NCI-H774 (cell line): ENCODE measurements around the gene GLCE.
"Not testable (repeated sequence)": the region's sequence is repeated elsewhere in the genome, so short reads cannot be mapped to it uniquely, and the experiment has no call there.

ENCODE experiments used
- DNase-seq: peaks from one replicate; lab custom pipeline; 2025; lab: John Stamatoyannopoulos, UW

GLCE gene

GRCh38 chr15:69135499-69135898 is 24.9 kb upstream of the GLCE start:
- DNase-seq, result no peak

GRCh38 chr15:69138963-69139362 is 21.5 kb upstream of the GLCE start:
- no peak for DNase-seq

DNA sequence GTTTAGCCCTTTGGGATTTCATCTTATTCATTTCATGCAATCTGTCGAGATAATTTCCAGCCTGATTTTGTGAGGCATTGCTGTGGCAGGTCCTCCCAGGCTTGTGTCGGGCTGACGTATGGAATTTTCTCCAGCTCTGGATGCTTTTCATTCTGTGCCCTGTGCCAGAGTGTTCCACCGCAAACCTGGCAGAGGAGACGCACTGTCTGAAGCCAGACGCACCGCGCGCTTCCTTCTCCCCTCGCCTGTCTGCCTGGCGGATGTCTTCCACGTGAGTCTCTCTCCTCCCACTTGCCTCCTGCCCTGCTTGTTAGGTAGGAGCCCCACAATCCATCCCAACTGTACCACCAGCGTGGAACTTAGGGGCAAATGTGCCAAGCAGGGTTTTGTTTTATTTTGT is 20.1 kb upstream of the GLCE start:
- DNase-seq, result no peak

DNA sequence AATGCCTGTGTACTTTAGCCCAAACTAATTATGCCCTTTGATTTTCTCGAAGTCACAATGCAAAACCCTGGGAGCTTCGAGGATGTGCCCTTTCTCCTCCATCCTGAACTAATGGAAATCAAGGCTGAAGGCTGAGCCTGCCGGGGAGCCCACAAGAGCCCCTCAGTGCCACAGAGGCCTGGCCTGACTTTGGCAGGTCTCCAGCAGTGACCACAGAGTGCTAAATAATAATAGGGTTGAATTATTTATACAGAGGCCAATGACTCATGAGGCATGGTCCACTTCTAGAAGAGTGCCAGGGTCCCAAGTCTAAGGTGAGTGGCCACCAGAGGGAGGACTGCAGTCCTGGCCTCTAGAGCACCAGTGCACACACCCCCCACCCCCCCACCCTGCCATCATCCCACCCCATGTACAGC is 19.1 kb upstream of the GLCE start:
- peak; percentile 23 for DNase-seq

- no peak for DNase-seq
These were observed 18.6 kb upstream of the GLCE start for GRCh38 chr15:69141833-69142232.

DNA sequence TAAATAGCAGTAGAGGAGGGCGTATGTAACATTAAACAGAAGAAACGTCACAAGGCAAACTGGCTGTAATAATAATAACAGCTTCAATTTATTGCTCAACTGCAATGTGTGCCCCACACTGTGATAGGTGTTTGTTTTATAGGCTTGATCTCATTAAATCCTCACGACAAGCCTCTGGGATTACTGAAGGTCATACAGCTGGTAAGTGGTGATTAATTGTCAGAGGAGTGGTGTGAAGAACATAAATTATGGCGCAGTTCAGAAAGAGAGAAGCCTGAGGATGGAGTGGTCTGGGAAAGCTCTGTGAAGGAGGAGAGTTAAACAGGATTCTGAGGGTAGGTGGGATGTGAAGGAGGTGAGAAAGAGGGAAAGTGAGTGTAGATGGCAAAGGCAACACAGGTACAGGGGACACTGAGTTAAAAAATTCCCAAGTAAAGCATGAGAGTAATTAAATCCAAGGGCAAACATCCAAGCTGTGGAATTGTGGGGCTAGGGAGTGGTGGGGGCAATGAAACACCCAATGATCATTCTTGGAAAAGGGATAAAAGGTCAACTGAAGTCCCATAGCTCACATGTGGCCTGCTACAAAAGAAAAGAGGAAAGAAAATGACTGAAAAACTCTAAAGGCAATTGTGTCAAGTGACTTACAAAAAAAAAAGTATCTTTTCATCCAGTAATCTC is 16.5 kb upstream of the GLCE start:
- DNase-seq, result peak; percentile 83

- DNase-seq, result no peak
These were observed 15.9 kb upstream of the GLCE start for GRCh38 chr15:69144530-69144929.

GRCh38 chr15:69145149-69145693 is 15.2 kb upstream of the GLCE start:
- no peak for DNase-seq

GRCh38 chr15:69145694-69146492 is 14.5 kb upstream of the GLCE start:
- peak; percentile 58 for DNase-seq

DNA sequence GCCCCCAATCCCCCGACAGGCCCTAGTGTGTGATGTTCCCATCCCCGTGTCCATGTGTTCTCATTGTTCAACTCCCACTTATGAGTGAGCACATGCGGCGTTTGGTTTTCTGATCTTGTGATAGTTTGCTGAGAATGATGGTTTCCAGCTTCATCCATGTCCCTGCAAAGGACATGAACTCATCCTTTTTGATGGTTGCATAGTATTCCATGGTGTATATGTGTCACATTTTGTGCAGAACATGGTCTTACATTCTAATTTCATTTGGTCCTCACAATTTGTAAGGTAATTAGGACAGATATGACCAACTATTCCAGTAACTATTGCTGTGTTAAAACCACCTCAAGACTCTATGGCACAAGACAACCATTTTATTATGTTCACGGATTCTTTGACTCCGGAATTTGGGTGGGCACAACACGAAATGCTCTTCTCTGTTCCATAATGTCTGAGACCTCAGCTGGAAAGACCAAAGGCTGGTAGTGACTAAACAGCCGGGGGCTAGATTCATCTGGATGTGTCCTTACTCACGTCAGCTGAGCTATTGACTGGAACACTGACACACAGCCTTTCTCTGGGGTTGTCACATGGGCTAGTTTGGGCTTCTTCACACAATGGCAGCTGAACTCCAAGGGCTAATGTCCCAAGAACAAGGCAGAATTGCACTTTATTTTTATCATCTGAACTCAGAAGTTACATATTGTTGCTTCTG is 13.6 kb upstream of the GLCE start:
- DNase-seq, result no peak

- DNase-seq, result no peak
These were observed 12.0 kb upstream of the GLCE start for GRCh38 chr15:69148465-69148864.

- no peak for DNase-seq
These were observed 11.3 kb upstream of the GLCE start for GRCh38 chr15:69149163-69149562.

DNA sequence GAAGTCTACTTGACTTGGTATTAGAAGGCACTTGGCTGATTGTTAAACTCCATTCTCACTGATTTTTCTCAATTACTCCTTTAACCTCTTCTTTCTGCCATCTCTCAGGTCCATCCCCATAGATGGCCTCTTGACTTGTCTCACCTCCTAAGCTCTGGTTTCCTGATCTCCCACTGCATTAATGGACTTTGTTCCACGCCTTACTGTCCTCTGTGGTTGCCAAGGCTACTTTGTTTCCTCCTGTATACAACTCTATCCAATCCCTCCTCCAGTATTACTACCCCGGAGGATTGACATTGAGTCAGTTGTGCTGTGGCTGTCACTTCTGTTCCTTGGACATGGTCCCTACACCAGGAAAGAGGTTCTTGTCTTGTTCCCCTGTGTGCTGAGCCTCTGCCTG is 10.6 kb upstream of the GLCE start:
- DNase-seq, result no peak

GRCh38 chr15:69150336-69150735 is 10.1 kb upstream of the GLCE start:
- DNase-seq, result no peak

DNA sequence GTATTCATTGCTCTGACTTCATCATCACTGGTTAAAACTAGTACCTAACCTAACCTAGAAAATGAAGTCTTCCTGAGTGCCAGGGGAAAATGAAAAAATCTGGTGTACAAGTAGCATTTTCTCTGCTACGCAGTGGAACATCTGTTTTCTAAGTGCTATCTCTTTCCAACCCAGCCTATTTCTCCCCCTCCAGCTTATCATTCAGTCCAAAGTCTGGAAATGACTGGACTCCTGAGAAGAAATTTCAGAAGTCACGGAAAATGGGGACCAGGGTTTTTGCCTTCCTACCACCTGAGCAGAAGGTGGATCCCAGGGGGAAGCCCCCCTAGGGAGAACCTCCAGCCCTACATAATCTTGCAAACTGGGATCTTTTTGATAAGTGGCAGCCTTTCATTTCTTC is 9.6 kb upstream of the GLCE start:
- no peak for DNase-seq

GRCh38 chr15:69153046-69153445 is 7.4 kb upstream of the GLCE start:
- no peak for DNase-seq

- not testable (repeated sequence) for DNase-seq
These were observed 6.8 kb upstream of the GLCE start for GRCh38 chr15:69153587-69153986.

DNA sequence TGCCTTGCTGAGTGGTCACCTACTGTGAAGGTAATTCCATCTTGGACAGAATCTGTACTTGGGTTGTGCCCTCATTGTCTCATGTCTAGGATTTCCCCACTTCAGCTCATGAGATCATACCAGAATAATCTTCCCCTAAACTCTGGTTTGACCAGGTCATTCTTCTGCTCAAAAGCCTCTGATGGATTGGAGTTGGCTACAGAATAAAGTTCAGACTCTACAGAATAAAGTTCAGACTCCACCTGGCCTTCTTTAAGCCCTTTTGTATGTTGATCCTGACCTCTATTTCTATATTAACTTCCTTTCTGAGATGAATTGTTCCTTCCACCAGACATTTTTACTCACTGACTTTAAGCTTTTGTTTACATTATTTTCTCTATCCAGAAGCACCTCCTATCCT is 6.4 kb upstream of the GLCE start:
- no peak for DNase-seq

DNA sequence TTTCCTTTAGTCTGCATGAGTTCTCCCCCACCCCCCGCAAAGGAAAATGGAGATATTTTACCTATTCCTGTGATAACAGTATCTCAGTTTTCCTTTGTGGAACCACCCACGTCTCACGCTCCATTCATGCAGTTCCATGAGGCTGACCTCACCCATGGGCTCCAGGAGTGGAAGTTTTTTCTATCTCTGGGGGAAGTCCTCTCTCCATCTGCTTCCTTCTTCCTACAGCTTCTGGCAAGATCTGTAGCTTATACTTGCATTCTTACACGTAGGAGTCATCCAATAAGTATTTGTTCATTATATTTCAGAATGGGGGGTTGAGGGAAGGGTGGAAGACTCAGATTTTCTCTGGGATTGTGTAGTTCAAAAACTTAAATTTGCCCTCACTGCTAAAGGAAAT is 5.8 kb upstream of the GLCE start:
- no peak for DNase-seq

DNA sequence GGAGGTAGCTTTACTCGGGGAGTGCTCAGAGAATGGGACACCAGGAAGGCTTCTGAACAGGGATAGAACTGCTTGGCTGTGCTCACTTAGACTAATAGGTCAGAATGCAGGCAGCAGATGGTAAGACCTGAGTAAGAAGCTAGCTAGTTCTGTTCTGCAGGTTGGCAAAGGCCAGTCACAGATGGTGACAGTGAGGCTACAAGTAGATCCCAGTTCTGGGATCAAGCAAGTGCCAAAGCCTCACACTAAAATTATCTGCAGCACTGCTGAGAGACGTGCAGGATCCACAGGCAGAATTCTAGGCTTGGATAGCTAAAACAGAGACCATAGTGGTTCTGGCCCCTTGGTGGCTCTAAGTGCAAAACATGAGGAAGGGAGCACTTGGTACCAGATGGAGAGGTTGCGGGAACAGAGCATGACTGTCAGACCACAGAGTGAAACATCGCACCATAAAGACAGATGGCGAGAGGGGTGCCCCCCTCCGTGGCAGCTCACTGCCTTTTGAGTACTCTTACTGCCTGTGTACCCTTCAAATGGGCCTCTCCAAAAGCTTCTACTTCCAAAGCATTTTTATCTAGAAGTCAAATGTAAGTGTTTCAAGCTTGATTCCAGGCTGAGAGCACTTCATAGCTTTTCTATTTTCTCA is 3.6 kb upstream of the GLCE start:
- DNase-seq, result no peak

- no peak for DNase-seq
These were observed 2.1 kb upstream of the GLCE start for GRCh38 chr15:69158201-69158842.

DNA sequence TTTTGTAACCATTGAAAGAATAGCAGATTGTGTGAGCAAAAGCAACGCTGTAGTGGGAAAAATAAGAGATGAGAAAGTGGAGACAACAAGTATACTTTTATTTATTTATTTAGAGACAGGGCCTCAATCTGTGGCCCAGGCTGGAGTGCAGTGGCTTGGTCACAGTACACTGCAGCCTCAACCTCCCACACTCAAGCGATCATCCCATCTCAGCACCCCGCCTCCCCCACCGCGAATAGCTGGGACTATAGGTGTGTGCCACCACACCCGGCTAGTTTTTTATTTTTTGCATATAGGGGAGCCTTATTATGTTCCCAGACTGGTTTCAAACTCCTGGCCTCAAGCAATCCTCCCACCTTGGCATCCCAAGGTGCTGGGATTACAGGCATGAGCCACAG is 1.6 kb upstream of the GLCE start:
- DNase-seq, result no peak
